OCI-LY7 (cell line): Measurements from ENCODE around the gene ACAN. TPM values are rescaled to one million over a fixed set of nuclear protein-coding genes. Genes with fewer than 3 reads are reported as not detected.

Experiments used
- BruUV-seq: library from RNA; stranded (reverse); fragments of 400-500 nt; replicated peaks from 2 replicates; lab custom pipeline; 2021; lab: Mats Ljungman, UMichigan
- CTCF ChIA-PET: fragments of 300-600 bp; sonication (Branson Sonifier 250); formaldehyde crosslinking; loops from one replicate; lab custom pipeline; 2022; ENCODE audit warnings: antibody characterized with exemption; ENCODE audit not compliant: unreplicated experiment; lab: Charles Lee
- POLR2A ChIA-PET: fragments of 300-600 bp; sonication (Branson Sonifier 250); formaldehyde crosslinking; loops from one replicate; lab custom pipeline; 2022; ENCODE audit warnings: antibody characterized with exemption; lab: Charles Lee
- DNase-seq: peaks from one replicate; pipeline ENCODE4 v3.0.0-alpha.2; 2015; ENCODE audit warnings: low spot score
- H2AFZ ChIP-seq: fragments of 200-600 bp; sonication (generic), shearing (Covaris generic); 2 replicates; pipeline ENCODE4 v1.6.1; 2014; ENCODE audit warnings: mild to moderate bottlenecking, antibody characterized with exemption, low read length, moderate library complexity
- H3K27ac ChIP-seq: fragments of 200-600 bp; sonication (generic); 2 replicates; pipeline ENCODE4 v1.5.1; 2014; ENCODE audit warnings: mixed run types, low read depth, mild to moderate bottlenecking, moderate library complexity, low read length, inconsistent platforms; ENCODE audit not compliant: poor library complexity, severe bottlenecking
- H3K36me3 ChIP-seq: fragments of 200-600 bp; sonication (generic); 2 replicates; pipeline ENCODE4 v1.6.1; 2014; ENCODE audit warnings: mild to moderate bottlenecking, antibody characterized with exemption, low read length, moderate library complexity, mixed read lengths; ENCODE audit not compliant: insufficient read depth
- H3K4me1 ChIP-seq: fragments of 200-600 bp; sonication (generic); 2 replicates; pipeline ENCODE4 v1.5.1; 2014; ENCODE audit warnings: mild to moderate bottlenecking, low read length; ENCODE audit not compliant: insufficient read depth, poor library complexity, severe bottlenecking
- H3K4me2 ChIP-seq: fragments of 200-600 bp; sonication (generic); 2 replicates; pipeline ENCODE4 v1.6.1; 2014; ENCODE audit warnings: mild to moderate bottlenecking, low read length
- H3K4me3 ChIP-seq: fragments of 200-600 bp; sonication (generic); 2 replicates; pipeline ENCODE4 v1.5.1; 2014; ENCODE audit warnings: mild to moderate bottlenecking, low read depth, low read length; ENCODE audit not compliant: poor library complexity, severe bottlenecking
- H3K79me2 ChIP-seq: fragments of 200-600 bp; sonication (generic); 2 replicates; pipeline ENCODE4 v1.6.1; 2016; ENCODE audit warnings: low read depth, mild to moderate bottlenecking, low read length, moderate library complexity, mixed read lengths; ENCODE audit not compliant: insufficient read depth
- H3K9me2 ChIP-seq: fragments of 200-600 bp; sonication (generic); 2 replicates; pipeline ENCODE4 v1.6.1; 2016; ENCODE audit warnings: mild to moderate bottlenecking, low read length, mixed read lengths; ENCODE audit not compliant: insufficient read depth
- H3K9me3 ChIP-seq: fragments of 200-600 bp; sonication (generic); 2 replicates; pipeline ENCODE4 v1.6.1; 2014; ENCODE audit warnings: mild to moderate bottlenecking, mixed run types, low read length, mixed read lengths
- H4K20me1 ChIP-seq: fragments of 200-600 bp; sonication (generic); 2 replicates; pipeline ENCODE4 v1.6.1; 2014; ENCODE audit warnings: mild to moderate bottlenecking, antibody characterized with exemption, low read length, moderate library complexity, mixed read lengths; ENCODE audit not compliant: insufficient read depth
- intact Hi-C: fragments of 100-400 bp; cut with micrococcal nuclease; formaldehyde crosslinking; loops from one replicate; pipeline ENCODE4 v1.10.0; 2022; ENCODE audit not compliant: unreplicated experiment
- total RNA-seq, 2 experiments: library from RNA; depleted of rRNA in 1 of 2; stranded (reverse); fragments of >200 nt in 1 of 2; shearing (Covaris generic) in 1 of 2; gene quantifications; 2 replicates each; pipeline ENCODE4 v1.2.3, GENCODE V29; 2014 to 2022
- TF ChIP-seq, protein P1 (sequence below): fragments of 200-600 bp; sonication (generic); conservative IDR thresholded peaks from 2 replicates; pipeline ENCODE4 v1.5.1; 2014; ENCODE audit warnings: mild to moderate bottlenecking, antibody characterized with exemption, low read length, moderate library complexity, mixed read lengths

Gene ACAN
- total RNA-seq, 2 experiments from 2014 or later, result not detected

DNA sequence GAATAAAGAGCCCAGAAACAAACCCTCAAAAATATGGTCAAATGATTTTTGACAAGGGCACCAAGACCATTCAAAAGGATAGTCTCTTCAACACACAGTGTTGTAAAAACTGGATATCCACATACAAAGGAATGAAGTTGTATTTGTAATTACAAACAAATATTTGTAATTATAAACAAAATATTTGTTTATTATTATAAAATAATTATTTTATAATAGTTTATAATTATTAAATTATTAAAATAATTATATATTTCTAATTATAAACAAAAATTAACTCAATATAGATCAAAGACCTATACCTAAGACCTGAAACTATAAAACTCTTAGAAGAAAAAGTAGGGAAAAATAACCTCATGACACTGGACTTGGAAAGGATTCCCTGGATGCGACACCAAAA, 23.3 kb upstream of the ACAN start:
- no peaks in the 10 kb centered on the region for H3K36me3 ChIP-seq
- CTCF ChIA-PET, result no interaction called here

DNA sequence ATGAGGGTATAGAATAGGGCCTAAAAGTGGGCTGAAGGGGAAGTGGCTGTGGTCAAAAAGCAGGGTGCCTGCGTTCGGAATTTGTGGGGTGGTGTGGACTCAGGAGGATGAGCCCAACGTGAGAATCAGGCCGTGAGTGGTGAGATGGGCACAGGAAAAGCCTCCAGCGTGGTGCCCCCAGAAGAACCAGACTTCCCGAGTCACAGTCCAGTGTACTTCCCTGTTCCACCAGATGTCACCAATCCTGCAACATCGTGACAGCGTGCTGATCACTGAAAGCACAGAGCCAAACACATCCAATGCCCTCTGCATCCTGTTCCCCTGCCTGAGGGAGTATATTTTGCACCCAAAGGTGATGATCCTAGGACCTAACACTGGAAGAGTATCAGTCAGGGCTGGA, 20.8 kb upstream of the ACAN start:
- Histone ChIP-seq H3K36me3 (no peaks in the 10 kb centered on the region), H3K4me2 (no peak overlapping the region), H3K79me2 (no peaks in the 10 kb centered on the region), H3K4me1 (no peaks in the 10 kb centered on the region), H3K27ac (no peak overlapping the region), H3K9me2 (no peaks in the 10 kb centered on the region), H3K4me3 (no peak overlapping the region), H4K20me1 (no peaks in the 10 kb centered on the region), H2AFZ (no peak overlapping the region), H3K9me3 (no peaks in the 10 kb centered on the region)
- TF ChIP-seq, protein P1, sequence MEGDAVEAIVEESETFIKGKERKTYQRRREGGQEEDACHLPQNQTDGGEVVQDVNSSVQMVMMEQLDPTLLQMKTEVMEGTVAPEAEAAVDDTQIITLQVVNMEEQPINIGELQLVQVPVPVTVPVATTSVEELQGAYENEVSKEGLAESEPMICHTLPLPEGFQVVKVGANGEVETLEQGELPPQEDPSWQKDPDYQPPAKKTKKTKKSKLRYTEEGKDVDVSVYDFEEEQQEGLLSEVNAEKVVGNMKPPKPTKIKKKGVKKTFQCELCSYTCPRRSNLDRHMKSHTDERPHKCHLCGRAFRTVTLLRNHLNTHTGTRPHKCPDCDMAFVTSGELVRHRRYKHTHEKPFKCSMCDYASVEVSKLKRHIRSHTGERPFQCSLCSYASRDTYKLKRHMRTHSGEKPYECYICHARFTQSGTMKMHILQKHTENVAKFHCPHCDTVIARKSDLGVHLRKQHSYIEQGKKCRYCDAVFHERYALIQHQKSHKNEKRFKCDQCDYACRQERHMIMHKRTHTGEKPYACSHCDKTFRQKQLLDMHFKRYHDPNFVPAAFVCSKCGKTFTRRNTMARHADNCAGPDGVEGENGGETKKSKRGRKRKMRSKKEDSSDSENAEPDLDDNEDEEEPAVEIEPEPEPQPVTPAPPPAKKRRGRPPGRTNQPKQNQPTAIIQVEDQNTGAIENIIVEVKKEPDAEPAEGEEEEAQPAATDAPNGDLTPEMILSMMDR, result no peak
- BruUV-seq, result no TSS peak
- CTCF ChIA-PET, result no interaction called here
- intact Hi-C loops, result no loop called here
- POLR2A ChIA-PET, result interaction anchor here (0.7 kb wide), 1 partner anchor 18 kb away, joined by 3 read pairs; no protein-coding TSS in a partner anchor
- no peak for DNase-seq

More for the DNA sequence above, 23.3 kb upstream of the ACAN start:
- no peak overlapping the region for H3K4me2 ChIP-seq
- no peak overlapping the region for H3K4me3 ChIP-seq
- DNase-seq, result no peak
- intact Hi-C loops, result no loop called here
- TF ChIP-seq, protein P1, result no peak
- no peaks in the 10 kb centered on the region for H3K9me2 ChIP-seq
- H3K9me3 ChIP-seq, result peaks cover 8% of the 10 kb centered on the region; the same call in 1 of the 2 replicates
- no peaks in the 10 kb centered on the region for H3K4me1 ChIP-seq
- H3K27ac ChIP-seq, result no peak overlapping the region
- H3K79me2 ChIP-seq, result no peaks in the 10 kb centered on the region
- no TSS peak for BruUV-seq
- no peaks in the 10 kb centered on the region for H4K20me1 ChIP-seq
- POLR2A ChIA-PET, result no interaction called here
- H2AFZ ChIP-seq, result no peak overlapping the region

DNA sequence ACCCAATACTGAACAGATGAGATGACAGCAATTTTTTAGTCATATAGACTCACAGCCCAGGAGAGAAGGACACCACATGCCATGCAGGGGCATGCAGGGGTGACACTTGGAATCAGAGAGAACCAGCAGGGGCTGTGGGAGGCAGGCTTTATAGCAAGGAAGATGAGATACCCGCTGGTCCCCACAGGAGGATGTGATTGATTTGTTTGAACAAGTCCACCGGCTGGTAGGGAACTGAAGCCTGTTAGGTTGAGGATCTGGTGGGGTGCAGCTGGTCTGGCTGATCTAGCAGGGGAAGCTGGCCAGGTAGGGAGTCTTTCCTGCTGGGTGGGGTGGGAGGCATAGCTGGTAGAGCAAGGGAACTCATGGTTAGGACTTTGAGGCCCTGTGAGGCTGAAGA, 18.0 kb upstream of the ACAN start:
- Histone ChIP-seq H3K9me2 (no peaks in the 10 kb centered on the region), H3K36me3 (no peaks in the 10 kb centered on the region), H3K4me1 (no peaks in the 10 kb centered on the region), H3K79me2 (no peaks in the 10 kb centered on the region), H4K20me1 (no peaks in the 10 kb centered on the region), H2AFZ (no peak overlapping the region), H3K4me2 (no peak overlapping the region), H3K27ac (no peak overlapping the region), H3K9me3 (no peaks in the 10 kb centered on the region), H3K4me3 (no peak overlapping the region)
- TF ChIP-seq, protein P1, result no peak
- no TSS peak for BruUV-seq
- no peak for DNase-seq
- CTCF ChIA-PET, result no interaction called here
- POLR2A ChIA-PET, result no interaction called here
- intact Hi-C loops, result no loop called here
